GM12873 (cell line): Measurements from ENCODE around the gene ISG20L2.

Experiments
- TF ChIP-seq, protein P1 (sequence below): IDR thresholded peaks from 2 replicates; pipeline ENCODE4 v1.5.1; 2012; ENCODE audit warnings: low read depth, mild to moderate bottlenecking, moderate library complexity, low read length, control low read depth; ENCODE audit not compliant: insufficient read depth; ENCODE audit errors: missing control alignments

The ISG20L2 gene

DNA sequence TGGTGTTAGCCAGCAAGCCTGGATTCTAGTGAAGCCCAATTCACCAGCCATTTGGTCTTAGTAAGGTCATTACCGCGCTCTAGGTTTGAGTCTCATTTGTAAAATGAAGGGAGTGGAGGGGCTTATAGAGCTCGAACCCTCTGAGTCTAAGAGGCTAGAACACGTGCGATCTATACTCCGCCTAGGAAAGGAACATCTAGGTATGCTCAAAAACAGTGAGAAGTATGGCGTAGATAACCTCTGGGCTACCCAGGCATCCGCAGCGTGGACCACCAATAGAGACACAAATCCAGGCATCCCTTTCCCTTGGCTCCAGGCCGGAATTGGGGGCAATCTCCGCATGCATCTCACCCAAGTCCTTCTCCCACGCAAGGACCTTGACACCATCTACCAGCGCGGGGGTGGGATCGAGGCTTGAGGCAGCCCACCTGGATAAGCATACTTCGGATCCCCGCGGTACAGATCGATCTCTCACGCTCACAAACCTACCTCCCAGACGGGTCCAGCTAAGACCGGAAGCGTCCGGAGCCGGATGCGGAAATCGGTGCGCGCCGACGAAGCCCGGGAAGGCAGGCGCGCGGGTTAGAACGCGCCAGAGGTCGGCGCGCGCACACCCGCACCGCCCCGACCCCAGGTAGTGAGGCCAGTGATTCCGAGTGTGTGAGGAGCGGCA lies 504 bp downstream of the ISG20L2 start, which contains the start of gene METTL25B:
METTL25B (plus strand) TSS at position 544 of the 673 bp plus-strand sequence. CDS start 636 bp downstream, outside the sequence.
- TF ChIP-seq, protein P1, sequence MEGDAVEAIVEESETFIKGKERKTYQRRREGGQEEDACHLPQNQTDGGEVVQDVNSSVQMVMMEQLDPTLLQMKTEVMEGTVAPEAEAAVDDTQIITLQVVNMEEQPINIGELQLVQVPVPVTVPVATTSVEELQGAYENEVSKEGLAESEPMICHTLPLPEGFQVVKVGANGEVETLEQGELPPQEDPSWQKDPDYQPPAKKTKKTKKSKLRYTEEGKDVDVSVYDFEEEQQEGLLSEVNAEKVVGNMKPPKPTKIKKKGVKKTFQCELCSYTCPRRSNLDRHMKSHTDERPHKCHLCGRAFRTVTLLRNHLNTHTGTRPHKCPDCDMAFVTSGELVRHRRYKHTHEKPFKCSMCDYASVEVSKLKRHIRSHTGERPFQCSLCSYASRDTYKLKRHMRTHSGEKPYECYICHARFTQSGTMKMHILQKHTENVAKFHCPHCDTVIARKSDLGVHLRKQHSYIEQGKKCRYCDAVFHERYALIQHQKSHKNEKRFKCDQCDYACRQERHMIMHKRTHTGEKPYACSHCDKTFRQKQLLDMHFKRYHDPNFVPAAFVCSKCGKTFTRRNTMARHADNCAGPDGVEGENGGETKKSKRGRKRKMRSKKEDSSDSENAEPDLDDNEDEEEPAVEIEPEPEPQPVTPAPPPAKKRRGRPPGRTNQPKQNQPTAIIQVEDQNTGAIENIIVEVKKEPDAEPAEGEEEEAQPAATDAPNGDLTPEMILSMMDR = no peak

DNA sequence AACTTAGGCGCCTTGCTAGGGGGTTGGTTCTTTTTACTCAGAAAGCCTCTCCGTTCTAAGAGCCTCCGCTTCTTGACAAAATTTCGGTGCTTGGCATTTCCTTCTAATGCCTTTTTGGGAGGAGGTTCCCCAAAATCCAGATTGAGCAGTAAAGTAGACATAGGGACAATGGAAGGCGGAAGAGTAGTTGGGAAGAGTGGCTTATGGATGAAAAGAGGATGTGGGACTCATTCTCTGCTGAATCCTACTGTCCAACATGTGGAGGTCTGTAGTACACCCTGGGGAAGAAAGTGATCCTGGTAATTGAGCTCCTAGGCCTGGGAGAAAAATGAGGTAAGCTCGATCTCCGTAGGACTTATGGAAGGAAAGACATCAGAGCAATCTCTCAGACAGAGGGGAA lies 1.1 kb downstream of the ISG20L2 start:
- TF ChIP-seq, protein P1 = no peak

DNA sequence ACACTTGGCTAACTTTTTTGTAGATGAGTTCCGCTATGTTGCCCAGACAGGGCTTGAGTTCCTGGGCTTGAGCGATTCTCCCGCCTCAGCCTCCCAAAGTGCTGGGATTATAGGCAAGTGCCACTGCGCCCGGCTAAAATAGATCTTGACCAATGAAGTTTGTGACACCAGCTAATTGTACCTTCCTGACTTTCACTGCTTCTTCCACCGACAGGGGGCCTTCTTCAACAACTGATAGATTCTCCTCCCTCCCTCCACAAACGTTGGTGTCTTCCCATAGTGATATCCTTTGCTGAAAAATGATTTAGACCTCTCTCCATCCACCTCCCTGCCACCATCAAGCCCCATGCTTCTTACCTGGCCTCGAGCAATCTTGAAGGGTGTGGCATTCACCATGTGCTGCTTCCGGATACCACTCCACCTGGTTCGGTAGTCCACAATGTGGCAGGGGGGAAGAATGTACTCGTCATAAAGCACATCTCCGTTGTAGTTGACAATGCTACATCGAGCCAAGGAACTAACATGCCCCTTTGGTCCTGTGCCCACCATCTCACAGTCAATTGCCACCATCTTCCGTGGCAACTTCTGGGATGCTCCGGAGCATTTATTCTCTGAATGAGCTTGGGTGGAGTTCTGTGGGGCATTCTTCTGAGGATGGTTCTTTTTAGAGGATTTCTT lies 1.9 kb downstream of the ISG20L2 start:
- TF ChIP-seq, protein P1 = peak; percentile 82

DNA sequence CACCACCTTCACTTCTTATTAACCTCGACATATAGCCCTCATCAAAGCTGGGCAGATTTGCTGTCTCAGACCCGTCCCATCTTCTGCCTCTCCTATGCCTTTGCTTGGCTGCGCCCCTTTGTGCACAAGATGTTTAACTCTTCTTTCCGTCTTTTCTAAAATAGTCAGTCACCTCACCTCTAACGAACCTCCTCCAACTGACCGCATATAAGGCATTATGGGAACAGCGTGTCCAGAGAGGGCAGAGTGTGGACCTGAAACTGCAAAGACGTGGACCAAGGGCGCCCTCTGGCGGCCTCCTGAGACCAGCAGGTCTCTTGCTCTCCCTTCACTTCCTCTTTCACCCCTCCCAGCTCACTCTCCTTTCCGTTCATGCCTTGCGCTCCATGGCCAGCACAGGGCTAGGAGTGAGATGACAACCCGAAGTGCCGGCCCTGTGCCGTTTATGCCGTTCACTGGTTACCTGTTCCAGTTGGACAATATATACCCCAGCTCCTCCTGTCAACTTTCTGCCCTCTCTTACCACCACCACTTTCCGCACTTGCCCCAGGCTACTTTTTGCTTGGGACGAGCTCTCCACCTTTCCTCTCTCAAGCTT lies 2.8 kb downstream of the ISG20L2 start:
- TF ChIP-seq, protein P1 = peak; percentile 99

DNA sequence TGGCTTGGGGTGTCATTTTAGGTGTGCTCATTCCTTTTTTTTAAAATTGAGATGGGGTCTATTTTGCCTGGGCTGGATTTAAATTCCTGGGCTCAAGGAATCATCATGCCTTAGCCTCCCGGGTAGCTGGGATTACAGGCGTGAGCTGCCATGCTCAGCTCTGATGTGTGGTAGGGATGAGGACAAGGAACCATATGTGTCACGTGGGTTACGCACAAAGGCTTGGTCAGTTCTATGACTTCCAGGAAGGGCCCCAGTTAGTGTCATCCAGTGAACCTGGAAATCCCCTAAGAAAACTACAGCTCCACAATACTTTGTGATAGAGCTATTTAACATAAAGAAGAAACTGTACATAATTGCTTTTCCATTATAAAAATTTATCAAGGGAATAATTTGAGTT lies 7.0 kb downstream of the ISG20L2 start:
- TF ChIP-seq, protein P1 = no peak

DNA sequence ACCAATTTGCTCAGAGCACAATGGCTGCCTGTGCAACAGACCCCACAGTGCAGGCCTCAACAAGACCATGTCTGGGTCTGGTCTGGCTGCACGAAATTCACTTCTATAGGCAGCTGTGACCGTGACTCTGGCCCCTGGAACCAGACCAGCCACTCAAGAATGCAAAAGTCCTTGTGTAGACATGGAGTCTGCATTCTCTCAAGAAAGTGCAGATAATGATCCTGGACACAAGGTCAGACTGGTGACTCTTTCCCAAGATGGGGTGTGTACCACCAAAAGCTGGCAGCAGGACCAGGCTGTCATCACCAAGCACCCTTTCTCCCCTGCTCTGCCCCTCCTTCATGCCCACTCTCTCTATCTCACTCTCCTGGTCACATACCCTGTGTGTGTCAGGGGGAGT lies 7.4 kb downstream of the ISG20L2 start:
- TF ChIP-seq, protein P1 = no peak

DNA sequence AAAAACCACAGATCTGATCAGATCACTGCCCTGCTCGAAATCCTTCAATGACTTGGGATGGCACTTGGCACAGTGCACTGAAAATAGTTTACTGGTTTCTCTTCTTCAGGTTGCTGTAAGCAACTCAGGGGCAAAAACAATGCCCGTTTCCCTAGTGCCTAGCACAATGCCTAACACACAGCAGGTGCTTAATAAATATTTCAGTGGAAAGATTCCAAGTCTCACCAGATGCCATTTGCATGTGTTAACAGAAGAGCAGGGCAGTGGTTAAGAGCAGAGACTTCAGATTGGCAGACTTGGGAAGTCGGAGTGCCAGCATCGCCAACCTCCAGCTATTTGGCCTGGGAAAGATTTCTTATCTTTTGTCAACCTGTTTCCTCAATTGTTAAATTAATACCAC lies 11.2 kb downstream of the ISG20L2 start:
- TF ChIP-seq, protein P1 = no peak
